ENCODE results near the gene MAP2K7.

DNA sequence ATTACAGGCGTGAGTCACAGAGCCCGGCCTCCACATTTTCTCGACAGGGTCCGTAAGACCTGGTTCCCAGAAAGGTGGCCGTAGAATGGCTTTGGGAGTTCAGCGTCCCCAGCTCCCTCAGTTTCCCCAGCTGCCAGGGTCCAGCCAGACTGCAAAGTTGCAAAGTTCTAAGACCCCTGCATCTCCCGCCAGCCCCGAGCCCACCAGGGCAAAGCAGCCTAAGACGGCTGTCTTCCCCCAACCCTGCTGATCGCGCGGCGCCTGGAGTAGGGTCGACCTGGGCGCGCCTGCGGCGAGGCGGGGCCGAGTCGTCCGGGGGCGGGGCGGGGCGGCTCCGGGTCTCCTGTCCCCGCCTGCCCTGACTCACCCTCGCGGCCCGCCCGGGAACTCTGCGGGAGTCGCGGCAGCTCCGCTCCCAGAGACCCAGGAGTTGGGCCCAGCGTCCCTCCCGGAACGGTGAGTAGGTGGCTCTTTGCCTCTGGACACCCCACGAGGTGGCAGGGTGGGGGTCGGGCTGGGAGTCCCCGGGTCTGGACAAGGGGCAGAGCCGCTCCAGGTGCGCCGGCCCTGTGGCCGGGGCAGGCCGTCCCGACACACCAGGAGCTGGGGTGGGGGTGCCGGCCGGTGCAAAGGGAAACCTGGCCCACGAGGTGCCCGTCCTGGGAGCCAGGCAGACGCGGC, 15.4 kb upstream of the MAP2K7 start, which contains the start of gene LRRC8E:
- TF ChIP-seq CTCF (conservative IDR thresholded peaks at IDR 0.05) (no peak), EZH2 (IDR thresholded peaks at IDR 0.05; ENCODE audit: low read depth) (no peak)
